Measurements from ENCODE around the gene SPIRE1.
"Not testable (repeated sequence)": the region's sequence is repeated elsewhere in the genome, so short reads cannot be mapped to it uniquely, and the experiment has no call there.

Gene SPIRE1

DNA sequence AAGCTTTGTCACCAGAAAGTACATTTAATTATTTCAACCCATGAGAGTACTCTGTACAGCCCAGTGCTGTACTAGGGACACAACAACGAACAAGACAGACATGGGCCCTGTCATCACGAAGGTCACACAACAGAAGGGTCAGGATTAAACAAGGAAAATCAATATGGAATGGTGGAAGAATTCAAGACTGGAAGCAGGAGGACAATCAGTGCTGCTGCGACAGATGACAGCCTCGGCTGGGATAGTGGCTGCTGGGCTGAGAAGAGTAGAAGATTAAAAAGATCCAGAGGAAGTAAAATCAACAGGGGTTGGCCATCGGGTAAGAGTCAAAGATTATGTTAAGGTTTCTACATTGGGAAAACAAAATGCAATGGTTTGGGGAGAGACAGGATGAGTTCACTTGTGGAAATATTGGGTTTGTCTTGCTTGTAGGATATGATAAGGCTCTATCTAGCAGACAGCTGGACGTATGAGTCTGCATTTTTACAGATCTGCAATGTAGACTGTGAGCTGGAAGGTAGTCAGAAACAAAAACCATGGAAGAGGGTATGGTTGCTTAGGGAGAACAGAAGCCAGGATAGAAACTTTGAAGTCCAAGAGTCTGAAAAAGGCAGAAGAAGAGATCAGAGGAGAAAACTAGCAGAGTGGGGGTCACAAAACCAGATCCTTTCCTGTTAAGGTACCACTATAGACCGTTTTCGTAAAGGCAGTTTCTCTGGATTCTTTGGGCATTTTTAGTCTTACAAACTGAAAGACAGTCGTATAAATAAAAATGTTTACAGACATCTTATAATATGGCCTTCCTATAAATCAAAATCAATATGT is 166.1 kb downstream of the SPIRE1 start:
- no peak for DNase-seq (ENCODE audit: low read depth in 3 of 3)

- no peak for DNase-seq (ENCODE audit: low read depth in 3 of 3)
Observed at GRCh38 chr18:12485479-12486105, 172.3 kb downstream of the SPIRE1 start.

GRCh38 chr18:12481915-12482314 is 176.0 kb downstream of the SPIRE1 start:
- not testable (repeated sequence) for DNase-seq (ENCODE audit: low read depth in 3 of 3)

DNA sequence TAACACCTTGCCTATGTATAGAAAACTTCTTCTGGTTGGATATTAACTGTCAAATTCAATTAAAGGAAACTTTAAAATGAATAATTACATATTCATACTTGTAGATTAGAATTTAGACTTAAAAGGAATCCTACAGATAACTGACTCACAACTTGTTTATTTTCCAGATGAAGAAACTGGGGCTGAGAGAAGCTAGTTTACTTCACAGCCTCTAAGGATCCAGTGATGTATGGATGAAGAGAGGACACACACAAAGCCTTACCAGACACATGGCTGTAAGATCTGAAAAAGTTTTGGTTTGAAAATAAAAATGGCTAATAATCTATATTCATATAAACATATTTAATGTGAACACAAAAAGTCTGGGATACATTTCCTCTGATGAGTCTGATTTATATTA is 177.9 kb downstream of the SPIRE1 start:
- DNase-seq (ENCODE audit: low read depth in 3 of 3): no peak

GRCh38 chr18:12479536-12479935 is 178.4 kb downstream of the SPIRE1 start:
- DNase-seq (ENCODE audit: low read depth in 3 of 3): no peak

DNA sequence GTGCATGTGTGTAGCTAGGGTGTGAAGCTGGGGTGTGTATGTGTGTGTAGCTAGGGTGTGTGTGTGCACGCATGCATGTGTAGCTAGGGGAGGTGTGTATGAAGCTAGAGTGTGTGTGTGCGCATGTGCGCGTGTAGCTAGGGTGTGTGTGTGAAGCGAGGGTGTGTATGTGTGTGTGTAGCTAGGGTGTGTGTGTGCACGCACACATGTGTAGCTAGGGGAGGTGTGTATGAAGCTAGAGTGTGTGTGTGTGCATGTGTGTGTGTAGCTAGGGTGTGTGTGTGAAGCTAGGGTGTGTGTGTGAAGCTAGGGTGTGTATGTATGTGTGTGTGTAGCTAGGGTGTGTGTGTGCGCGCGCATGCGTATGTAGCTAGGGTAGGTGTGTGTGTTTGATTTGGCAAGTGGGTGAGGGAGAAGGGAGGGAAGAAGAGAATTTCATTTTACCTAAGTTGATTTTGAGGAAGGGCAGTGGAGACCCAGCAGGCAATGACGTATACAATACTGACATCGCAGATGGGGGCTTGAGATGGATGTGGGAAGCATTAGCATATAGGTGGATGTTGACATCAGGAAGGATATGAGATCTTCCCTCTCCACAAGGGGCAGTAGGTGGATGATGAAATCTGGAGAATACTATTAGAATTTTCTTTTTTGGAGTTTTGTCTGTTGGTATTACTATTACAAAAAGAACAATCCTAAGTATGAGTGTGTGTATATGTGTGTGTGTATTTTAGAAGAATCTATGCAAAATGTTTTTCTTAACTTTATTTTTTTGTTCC is 179.4 kb downstream of the SPIRE1 start:
- no peak for DNase-seq (ENCODE audit: low read depth in 3 of 3)

- DNase-seq (ENCODE audit: low read depth in 3 of 3): no peak
Observed at GRCh38 chr18:12477606-12478005, 180.3 kb downstream of the SPIRE1 start.

DNA sequence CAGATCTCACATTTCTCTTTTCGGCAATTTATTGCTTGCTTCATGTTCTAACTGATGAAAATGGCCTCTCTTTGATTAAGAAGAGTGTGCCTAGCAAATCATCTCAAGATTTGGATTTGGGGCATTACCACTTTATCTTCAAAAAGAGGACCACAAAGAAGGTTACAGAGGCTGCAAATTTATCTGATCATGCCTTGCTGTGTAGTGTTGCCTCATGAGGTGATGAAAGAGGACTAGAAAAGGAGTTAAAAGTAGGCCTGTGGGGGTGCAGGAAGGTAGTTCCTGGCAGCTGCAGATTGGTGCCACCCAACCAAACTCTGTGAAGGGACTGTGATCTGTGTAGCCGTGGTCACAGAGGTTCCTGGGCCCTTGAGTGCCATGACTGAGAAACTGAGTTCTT is 181.0 kb downstream of the SPIRE1 start:
- DNase-seq (ENCODE audit: low read depth in 3 of 3): no peak

- no peak for DNase-seq (ENCODE audit: low read depth in 3 of 3)
Observed at GRCh38 chr18:12474876-12475275, 183.0 kb downstream of the SPIRE1 start.

- DNase-seq (ENCODE audit: low read depth in 3 of 3): no peak
Observed at GRCh38 chr18:12474146-12474545, 183.8 kb downstream of the SPIRE1 start.

- DNase-seq (ENCODE audit: low read depth in 3 of 3): no peak
Observed at GRCh38 chr18:12470382-12471075, 187.4 kb downstream of the SPIRE1 start.

DNA sequence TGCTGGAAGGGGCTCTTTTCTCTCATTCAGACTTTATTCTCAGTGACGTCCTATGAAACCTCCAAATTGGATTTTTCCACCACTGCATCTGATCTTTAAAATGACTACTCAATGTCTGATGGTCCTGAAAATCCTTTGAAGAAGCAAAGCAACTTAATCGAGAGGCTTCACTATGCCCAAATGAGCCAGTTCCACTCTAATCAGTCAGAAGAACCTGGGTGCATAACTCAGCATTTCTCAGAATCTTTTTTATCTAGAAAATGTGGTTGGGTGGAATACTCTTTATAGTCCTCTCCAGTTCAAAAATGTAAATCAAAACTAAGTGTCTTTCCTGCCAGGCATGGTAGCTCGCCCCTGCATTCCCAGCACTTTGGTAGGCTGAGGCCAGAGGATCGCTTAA is 189.5 kb downstream of the SPIRE1 start:
- DNase-seq (ENCODE audit: low read depth in 3 of 3): no peak

GRCh38 chr18:12464731-12465130 is 193.2 kb downstream of the SPIRE1 start:
- no peak for DNase-seq (ENCODE audit: low read depth in 3 of 3)

GRCh38 chr18:12463191-12463590 is 194.7 kb downstream of the SPIRE1 start:
- no peak for DNase-seq (ENCODE audit: low read depth in 3 of 3)

DNA sequence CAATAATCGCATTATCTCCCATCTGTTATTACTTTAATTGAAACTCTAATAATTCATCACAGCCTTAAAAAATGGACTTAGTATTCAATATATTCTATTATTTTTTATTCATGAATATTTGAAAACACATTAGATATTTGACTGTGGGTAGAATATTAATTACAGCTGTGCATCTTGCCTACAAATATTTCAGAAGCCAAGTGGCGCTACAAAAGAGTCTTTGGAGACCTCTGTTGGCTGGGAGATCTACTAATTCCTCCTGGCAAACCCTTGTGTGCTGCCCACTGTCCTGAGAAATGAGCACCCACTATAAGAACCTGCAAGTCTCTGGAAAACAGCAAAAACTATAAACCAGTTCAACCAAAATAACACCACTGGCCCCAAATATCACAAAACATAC is 195.7 kb downstream of the SPIRE1 start:
- DNase-seq (ENCODE audit: low read depth in 3 of 3): no peak

- no peak for DNase-seq (ENCODE audit: low read depth in 3 of 3)
Observed at GRCh38 chr18:12461326-12461725, 196.6 kb downstream of the SPIRE1 start.

DNA sequence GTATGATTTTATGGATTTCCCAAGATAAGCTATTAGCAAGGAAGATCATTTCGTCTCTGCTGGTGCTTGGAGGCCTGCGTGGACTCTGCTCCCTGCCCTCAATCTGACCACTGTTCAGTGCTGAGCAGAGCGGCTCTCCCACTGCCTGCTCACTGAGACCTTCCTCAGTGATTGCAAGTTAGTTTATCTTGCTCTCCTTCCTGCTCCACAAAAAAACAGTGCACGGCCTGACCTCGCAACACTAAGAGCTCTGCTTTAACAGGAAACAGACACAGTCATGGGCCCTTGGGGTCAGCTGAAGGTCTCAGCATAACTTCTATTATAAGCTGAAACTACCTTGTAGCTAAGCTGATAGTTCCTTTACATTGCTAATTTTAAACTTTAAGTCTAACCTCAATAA is 197.0 kb downstream of the SPIRE1 start:
- DNase-seq (ENCODE audit: low read depth in 3 of 3): no peak

GRCh38 chr18:12458771-12459170 is 199.1 kb downstream of the SPIRE1 start:
- DNase-seq (ENCODE audit: low read depth in 3 of 3): no peak

GRCh38 chr18:12456441-12456840 is 201.5 kb downstream of the SPIRE1 start:
- no peak for DNase-seq (ENCODE audit: low read depth in 3 of 3)

GRCh38 chr18:12455496-12455895 is 202.4 kb downstream of the SPIRE1 start:
- DNase-seq (ENCODE audit: low read depth in 3 of 3): no peak

- no peak for DNase-seq (ENCODE audit: low read depth in 3 of 3)
Observed at GRCh38 chr18:12452784-12453183, 205.1 kb downstream of the SPIRE1 start.

DNA sequence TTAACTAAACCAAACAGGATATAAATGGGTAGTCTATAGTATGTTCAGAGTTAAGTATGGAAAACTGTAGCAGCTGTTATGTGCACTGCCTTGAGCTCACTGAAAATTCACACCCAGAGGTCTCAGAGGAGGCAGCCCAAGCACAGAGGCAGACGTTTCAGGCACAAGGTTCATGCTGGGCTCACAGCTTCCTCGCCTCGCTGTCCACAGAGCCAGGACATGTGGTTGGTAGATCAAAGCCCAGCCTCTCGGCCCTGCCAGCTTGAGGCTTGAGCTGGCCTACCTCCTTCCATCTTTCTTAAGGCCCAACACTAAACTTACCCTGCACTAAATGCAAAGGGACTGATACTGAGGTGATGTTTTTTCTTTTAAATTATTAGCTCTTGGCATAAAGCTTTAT is 206.5 kb downstream of the SPIRE1 start:
- no peak for DNase-seq (ENCODE audit: low read depth in 3 of 3)

All from stimulated activated CD4-positive, alpha-beta T cell treated with anti-CD3 and anti-CD28 coated beads, TNF-alpha, amount 100 ng/mL, for 48 hours (primary cell).